Activated B cell treated with CpG ODN at 0.5 μM for 24 hours (primary cell): ENCODE results near the gene H6PD. TPM values are rescaled to one million over a fixed set of nuclear protein-coding genes. Genes with fewer than 3 reads are reported as not detected.

Experiments used
- ATAC-seq: fragments of 200-7000 bp; cut with Tn5 transposase; one replicate; pipeline ENCODE4 v1.10.0; 2021; ENCODE audit warnings: low read depth, mild to moderate bottlenecking, moderate library complexity
- CTCF ChIA-PET: fragments of 350-600 bp; sonication (Branson Sonifier 250); formaldehyde crosslinking; loops from one replicate; lab custom pipeline; 2021; ENCODE audit warnings: antibody characterized with exemption; lab: Charles Lee
- POLR2A ChIA-PET: fragments of 350-600 bp; sonication (Branson Sonifier 250); formaldehyde crosslinking; loops from one replicate; lab custom pipeline; 2021; ENCODE audit warnings: antibody characterized with exemption; lab: Charles Lee
- DNase-seq: peaks from one replicate; pipeline ENCODE4 v3.0.0; 2022
- H3K27ac Mint-ChIP-seq: one replicate; pipeline ENCODE4 v1.8.0; 2020; ENCODE audit warnings: mixed read lengths
- H3K27me3 Mint-ChIP-seq: one replicate; pipeline ENCODE4 v1.8.0; 2021; ENCODE audit warnings: mixed read lengths
- H3K36me3 Mint-ChIP-seq: one replicate; pipeline ENCODE4 v1.8.0; 2021; ENCODE audit warnings: low read depth, mixed read lengths
- H3K4me1 Mint-ChIP-seq: one replicate; pipeline ENCODE4 v1.8.0; 2021; ENCODE audit warnings: mixed read lengths
- H3K4me3 Mint-ChIP-seq: one replicate; pipeline ENCODE4 v1.8.0; 2020; ENCODE audit warnings: mild to moderate bottlenecking, mixed read lengths
- H3K9me3 Mint-ChIP-seq: one replicate; pipeline ENCODE4 v1.8.0; 2020; ENCODE audit warnings: mixed read lengths
- CTCF ChIP-seq: fragments of 200-600 bp; IDR thresholded peaks from one replicate; pipeline ENCODE4 v1.8.0; 2022; ENCODE audit warnings: antibody characterized with exemption, mild to moderate bottlenecking
- intact Hi-C: fragments of 100-400 bp; cut with micrococcal nuclease; formaldehyde crosslinking; loops from one replicate; pipeline ENCODE4 v1.15.1; 2024
- total RNA-seq: library from RNA; stranded (reverse); gene quantifications from 2 replicates; pipeline ENCODE4 v1.2.3, GENCODE V29; 2022

H6PD gene
- total RNA-seq, 1 donor from 2014 or later = 21.9 TPM

- Mint-ChIP-seq H3K27ac (no peak overlapping the region), H3K9me3 (no peaks in the 10 kb centered on the region), H3K27me3 (no peaks in the 10 kb centered on the region), H3K36me3 (peaks cover 32% of the 10 kb centered on the region), H3K4me1 (peaks cover 4% of the 10 kb centered on the region), H3K4me3 (no peak overlapping the region)
- ATAC-seq = no peak
- intact Hi-C loops = no loop called here
- ChIA-PET POLR2A (no interaction called here), CTCF (interaction anchor here (1.2 kb wide), 1 partner anchor 42 kb away, joined by 3 read pairs; no protein-coding TSS in a partner anchor)
- DNase-seq = no peak
- TF ChIP-seq CTCF = no peak
Observed at GRCh38 chr1:9246841-9247785, 12.5 kb downstream of the H6PD start.

GRCh38 chr1:9247894-9248293 lies 13.3 kb downstream of the H6PD start:
- H3K4me1 Mint-ChIP-seq = peaks cover 4% of the 10 kb centered on the region
- CTCF ChIA-PET = interaction anchor here (1.2 kb wide), 1 partner anchor 41 kb away, joined by 3 read pairs; no protein-coding TSS in a partner anchor
- H3K4me3 Mint-ChIP-seq = no peak overlapping the region
- POLR2A ChIA-PET = no interaction called here
- H3K27me3 Mint-ChIP-seq = no peaks in the 10 kb centered on the region
- intact Hi-C loops = no loop called here
- no peaks in the 10 kb centered on the region for H3K9me3 Mint-ChIP-seq
- H3K27ac Mint-ChIP-seq = no peak overlapping the region
- peaks cover 36% of the 10 kb centered on the region for H3K36me3 Mint-ChIP-seq
- ATAC-seq = no peak
- TF ChIP-seq CTCF = no peak
- DNase-seq = no peak

- Mint-ChIP-seq H3K27ac (no peak overlapping the region), H3K9me3 (no peaks in the 10 kb centered on the region), H3K4me3 (no peak overlapping the region), H3K4me1 (peaks cover 4% of the 10 kb centered on the region), H3K27me3 (no peaks in the 10 kb centered on the region), H3K36me3 (peaks cover 39% of the 10 kb centered on the region)
- CTCF ChIA-PET = interaction anchor here (1.2 to 1.3 kb wide), 2 partner anchors 40 to 242 kb away, joined by 3 read pairs; no protein-coding TSS in a partner anchor
- TF ChIP-seq CTCF = no peak
- POLR2A ChIA-PET = no interaction called here
- intact Hi-C loops = no loop called here
- ATAC-seq = no peak
- no peak for DNase-seq
Observed at GRCh38 chr1:9248341-9249262, 14.0 kb downstream of the H6PD start.

- Mint-ChIP-seq H3K27me3 (no peaks in the 10 kb centered on the region), H3K36me3 (peaks cover 39% of the 10 kb centered on the region), H3K27ac (no peak overlapping the region), H3K4me3 (no peak overlapping the region), H3K9me3 (no peaks in the 10 kb centered on the region), H3K4me1 (peaks cover 4% of the 10 kb centered on the region)
- TF ChIP-seq CTCF = no peak
- ATAC-seq (no peak), DNase-seq (no peak)
- ChIA-PET CTCF (interaction anchor here (1.3 kb wide), 1 partner anchor 242 kb away, joined by 3 read pairs; no protein-coding TSS in a partner anchor), POLR2A (no interaction called here)
- intact Hi-C loops = no loop called here
Observed at GRCh38 chr1:9249263-9249533, 14.6 kb downstream of the H6PD start.
